GM12873 (cell line): ENCODE data around the gene DRD1.

Experiments used
- TF ChIP-seq, protein P1 (sequence below): IDR thresholded peaks from 2 replicates; pipeline ENCODE4 v1.5.1; 2012; ENCODE audit warnings: low read depth, mild to moderate bottlenecking, moderate library complexity, low read length, control low read depth; ENCODE audit not compliant: insufficient read depth; ENCODE audit errors: missing control alignments

Gene DRD1

DNA sequence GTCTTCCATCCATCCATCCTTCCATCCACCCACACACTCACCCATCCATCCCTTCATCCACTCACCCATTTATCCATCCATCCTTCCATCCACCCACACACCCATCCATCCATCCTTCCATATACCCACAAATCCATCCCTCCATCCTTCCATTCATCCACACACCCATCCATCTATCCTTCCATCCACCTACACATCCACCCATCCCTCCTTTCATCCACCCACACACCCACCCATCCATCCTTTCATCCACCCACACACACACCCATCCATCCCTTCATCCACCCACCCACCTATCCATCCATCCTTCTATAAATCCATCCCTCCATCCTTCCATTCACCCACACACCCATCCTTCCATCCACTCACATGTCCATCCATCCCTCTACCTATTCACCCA is 23.6 kb downstream of the DRD1 start:
- TF ChIP-seq, protein P1, sequence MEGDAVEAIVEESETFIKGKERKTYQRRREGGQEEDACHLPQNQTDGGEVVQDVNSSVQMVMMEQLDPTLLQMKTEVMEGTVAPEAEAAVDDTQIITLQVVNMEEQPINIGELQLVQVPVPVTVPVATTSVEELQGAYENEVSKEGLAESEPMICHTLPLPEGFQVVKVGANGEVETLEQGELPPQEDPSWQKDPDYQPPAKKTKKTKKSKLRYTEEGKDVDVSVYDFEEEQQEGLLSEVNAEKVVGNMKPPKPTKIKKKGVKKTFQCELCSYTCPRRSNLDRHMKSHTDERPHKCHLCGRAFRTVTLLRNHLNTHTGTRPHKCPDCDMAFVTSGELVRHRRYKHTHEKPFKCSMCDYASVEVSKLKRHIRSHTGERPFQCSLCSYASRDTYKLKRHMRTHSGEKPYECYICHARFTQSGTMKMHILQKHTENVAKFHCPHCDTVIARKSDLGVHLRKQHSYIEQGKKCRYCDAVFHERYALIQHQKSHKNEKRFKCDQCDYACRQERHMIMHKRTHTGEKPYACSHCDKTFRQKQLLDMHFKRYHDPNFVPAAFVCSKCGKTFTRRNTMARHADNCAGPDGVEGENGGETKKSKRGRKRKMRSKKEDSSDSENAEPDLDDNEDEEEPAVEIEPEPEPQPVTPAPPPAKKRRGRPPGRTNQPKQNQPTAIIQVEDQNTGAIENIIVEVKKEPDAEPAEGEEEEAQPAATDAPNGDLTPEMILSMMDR = no peak

DNA sequence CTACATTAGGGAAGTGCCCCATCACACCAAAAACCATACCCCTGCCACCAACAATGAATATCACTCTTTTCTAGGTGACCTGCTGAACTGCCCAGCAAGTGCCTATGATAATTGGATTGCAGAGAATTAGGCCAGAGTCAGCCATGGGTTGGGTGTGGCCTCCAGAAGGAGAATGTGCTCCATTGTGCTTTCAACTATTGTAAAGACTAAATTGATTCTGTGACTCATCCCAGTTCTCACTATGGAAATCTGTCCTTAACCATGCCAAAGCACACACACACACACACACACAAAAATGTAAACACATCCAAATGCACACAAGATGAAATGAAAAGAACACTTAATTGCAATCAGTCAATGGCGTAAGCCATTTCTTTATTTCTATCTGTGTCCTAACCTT is 25.7 kb downstream of the DRD1 start:
- TF ChIP-seq, protein P1 = no peak

DNA sequence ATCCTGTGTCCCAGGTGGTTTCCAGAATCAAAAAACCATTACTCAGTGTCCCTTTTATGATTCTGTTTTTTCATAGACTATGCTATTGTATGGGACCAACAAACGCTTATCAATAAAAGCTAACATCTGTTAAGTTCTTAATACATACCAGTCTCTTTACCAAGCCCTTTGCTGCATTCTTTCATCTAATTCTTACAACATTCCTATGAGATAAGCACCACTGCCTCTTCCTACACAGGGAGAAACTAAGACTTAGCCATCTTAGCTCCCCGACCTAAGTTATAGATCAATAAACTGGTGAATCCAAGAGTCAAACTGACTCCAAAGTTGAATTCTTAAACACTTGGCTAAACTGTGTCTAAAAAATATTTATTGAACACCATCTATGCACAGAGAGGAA is 26.6 kb downstream of the DRD1 start:
- TF ChIP-seq, protein P1 = no peak

DNA sequence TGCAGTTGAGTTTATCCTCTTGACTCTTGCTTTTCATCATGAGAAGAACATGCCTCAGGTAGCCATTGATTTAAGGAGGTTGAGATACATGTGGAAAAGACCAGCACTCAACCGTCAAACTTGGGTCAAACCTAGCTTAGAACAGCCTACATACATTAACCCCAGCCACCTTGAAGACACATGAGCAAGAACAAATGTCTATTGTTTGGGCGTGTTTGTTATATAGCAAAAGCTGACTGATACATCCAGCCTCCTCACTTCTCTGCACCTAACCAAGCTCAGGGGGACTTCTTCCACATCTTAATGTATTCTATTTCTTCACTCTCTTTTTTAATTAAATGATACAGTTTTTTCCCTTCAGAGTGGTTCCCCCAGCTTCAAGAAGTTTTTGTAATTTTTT is 28.7 kb downstream of the DRD1 start:
- TF ChIP-seq, protein P1 = no peak

DNA sequence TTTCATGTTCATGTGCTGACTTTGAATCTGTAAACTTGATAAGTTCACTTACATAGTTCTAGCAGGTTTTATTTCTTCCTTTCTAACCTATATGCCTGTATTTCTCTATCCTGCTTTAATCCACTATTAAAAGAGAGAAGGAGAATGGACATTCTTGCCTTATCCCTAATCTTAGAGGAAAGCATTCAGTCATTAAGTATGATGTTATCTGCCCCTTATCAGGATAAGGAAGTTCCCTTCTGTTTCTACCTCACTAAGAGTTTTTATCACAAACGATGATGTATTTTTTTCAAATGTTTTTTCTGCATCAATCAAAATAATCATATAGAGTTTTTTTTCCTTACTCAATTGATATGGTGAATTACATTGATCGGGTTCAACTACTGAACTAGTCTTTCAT is 33.1 kb downstream of the DRD1 start:
- TF ChIP-seq, protein P1 = no peak

DNA sequence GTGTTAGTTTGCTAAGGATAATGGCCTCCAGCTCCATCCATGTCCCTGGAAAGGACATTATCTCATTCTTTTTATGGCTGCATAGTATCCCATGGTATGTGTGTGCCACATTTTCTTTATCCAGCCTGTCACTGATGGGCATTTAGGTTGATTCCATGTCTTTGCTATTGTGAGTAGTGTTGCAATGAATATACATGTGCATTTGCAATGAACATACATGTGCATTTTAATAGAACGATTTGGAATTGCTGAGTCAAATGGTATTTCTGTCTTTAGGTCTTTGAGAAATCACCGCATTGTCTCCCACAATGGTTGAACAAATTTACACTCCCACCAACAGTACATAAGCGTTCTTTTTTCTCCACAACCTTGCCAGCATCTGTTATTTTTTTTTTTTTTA is 37.7 kb downstream of the DRD1 start:
- TF ChIP-seq, protein P1 = no peak

DNA sequence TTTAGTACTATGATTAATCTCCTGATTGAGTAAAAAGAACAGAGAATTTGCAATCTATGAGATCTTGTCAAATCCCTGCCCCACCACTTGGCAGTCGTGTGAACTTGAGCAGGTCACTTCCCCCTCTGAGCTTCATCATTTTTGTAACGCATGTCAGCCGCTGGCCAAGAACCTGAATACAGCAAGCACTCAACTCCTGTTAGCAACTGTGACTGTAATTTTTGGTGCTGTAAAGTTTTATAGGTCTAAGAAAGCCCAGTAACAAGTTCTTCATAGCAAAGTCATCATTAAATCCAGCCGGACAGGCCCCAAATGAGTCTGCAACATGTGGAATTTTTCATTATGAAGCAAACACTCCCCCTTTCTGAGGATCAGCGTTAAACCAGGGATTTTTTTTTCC is 49.4 kb downstream of the DRD1 start:
- TF ChIP-seq, protein P1 = no peak
